Measurements from ENCODE around the gene RAPGEF1.

RAPGEF1 gene

GRCh38 chr9:131731644-131732043, 8.2 kb downstream of the RAPGEF1 start:
- H3K4me3 ChIP-seq (ENCODE audit: low read depth, low read length) = no peak overlapping the region
- no peak for DNase-seq (ENCODE audit: low read depth, low spot score)
- in situ Hi-C loops (cut with HindIII; ENCODE audit: low sequenced_read_pairs) = no loop called here

DNA sequence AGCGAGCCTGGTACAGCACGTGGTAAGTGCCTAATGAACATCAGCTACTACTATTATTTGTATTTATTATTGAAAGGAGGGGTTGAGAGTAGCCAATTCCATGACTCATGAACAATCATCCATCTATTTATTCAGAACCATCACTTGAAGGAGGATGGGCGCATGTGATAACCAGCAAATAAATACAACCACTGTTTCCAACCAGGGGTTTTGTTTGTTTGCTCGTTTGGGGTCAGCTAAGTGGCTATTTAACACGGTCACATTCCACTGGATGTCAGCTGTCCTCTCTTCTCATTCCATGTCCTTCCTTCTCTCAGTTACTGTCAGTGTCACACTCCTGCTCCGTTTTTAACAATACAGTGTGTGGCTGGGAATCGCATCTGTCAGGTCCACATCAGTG, 8.6 kb downstream of the RAPGEF1 start:
- no peak for DNase-seq (ENCODE audit: low read depth, low spot score)
- in situ Hi-C loops (cut with HindIII; ENCODE audit: low sequenced_read_pairs) = no loop called here
- TF ChIP-seq, protein P1, sequence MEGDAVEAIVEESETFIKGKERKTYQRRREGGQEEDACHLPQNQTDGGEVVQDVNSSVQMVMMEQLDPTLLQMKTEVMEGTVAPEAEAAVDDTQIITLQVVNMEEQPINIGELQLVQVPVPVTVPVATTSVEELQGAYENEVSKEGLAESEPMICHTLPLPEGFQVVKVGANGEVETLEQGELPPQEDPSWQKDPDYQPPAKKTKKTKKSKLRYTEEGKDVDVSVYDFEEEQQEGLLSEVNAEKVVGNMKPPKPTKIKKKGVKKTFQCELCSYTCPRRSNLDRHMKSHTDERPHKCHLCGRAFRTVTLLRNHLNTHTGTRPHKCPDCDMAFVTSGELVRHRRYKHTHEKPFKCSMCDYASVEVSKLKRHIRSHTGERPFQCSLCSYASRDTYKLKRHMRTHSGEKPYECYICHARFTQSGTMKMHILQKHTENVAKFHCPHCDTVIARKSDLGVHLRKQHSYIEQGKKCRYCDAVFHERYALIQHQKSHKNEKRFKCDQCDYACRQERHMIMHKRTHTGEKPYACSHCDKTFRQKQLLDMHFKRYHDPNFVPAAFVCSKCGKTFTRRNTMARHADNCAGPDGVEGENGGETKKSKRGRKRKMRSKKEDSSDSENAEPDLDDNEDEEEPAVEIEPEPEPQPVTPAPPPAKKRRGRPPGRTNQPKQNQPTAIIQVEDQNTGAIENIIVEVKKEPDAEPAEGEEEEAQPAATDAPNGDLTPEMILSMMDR (IDR thresholded peaks at IDR 0.05; ENCODE audit: low read depth, low read length) = no peak
- H3K4me3 ChIP-seq (ENCODE audit: low read depth, low read length) = no peak overlapping the region

More at GRCh38 chr9:131731644-131732043, 8.2 kb downstream of the RAPGEF1 start:
- TF ChIP-seq, protein P1 (IDR thresholded peaks at IDR 0.05; ENCODE audit: low read depth, low read length) = no peak

DNA sequence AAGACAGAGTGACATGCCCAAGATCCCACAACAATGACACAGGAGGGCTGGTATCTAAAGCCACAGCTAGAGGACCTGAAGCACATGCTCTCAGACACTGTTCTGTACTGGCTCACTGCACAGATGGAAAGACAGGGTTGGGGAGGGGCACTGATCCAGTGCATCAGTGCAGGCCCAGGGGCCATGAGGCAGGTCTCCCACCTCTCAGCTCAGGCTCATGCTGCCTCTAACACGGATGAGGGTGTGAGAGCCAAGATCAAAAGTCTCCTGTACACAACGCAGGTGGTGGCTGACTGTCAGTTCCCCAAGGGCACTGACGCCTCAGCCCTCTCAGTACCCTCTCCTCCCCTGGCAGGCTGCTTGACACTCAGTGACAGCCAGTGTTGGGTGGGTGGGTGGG, 10.9 kb downstream of the RAPGEF1 start:
- TF ChIP-seq, protein P1 (IDR thresholded peaks at IDR 0.05; ENCODE audit: low read depth, low read length) = no peak
- DNase-seq (ENCODE audit: low read depth, low spot score) = no peak
- no peak overlapping the region for H3K4me3 ChIP-seq (ENCODE audit: low read depth, low read length)
- in situ Hi-C loops (cut with HindIII; ENCODE audit: low sequenced_read_pairs) = no loop called here

DNA sequence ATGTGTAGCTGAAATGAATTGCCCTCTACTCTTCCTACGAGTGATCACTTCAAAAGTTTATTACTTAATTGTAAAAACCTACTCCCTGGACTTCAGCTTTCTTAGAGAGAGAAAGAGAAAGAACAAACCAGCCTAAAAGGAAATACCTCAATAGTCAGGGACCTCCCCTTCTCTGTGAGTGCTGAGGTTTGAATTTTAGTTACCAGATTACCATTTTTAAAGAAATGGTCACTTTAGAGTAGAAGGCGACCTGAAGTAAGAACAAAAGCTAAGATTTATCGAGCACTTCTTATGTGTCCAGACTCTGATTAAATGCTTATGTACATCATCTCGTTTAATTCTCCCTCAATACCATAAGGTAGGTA, 11.3 kb downstream of the RAPGEF1 start:
- in situ Hi-C loops (cut with HindIII; ENCODE audit: low sequenced_read_pairs) = no loop called here
- no peak for DNase-seq (ENCODE audit: low read depth, low spot score)
- TF ChIP-seq, protein P1 (IDR thresholded peaks at IDR 0.05; ENCODE audit: low read depth, low read length) = no peak
- H3K4me3 ChIP-seq (ENCODE audit: low read depth, low read length) = no peak overlapping the region

GRCh38 chr9:131727795-131728545, 11.9 kb downstream of the RAPGEF1 start:
- DNase-seq (ENCODE audit: low read depth, low spot score) = no peak
- H3K4me3 ChIP-seq (ENCODE audit: low read depth, low read length) = no peak overlapping the region
- TF ChIP-seq, protein P1 (IDR thresholded peaks at IDR 0.05; ENCODE audit: low read depth, low read length) = no peak
- in situ Hi-C loops (cut with HindIII; ENCODE audit: low sequenced_read_pairs) = no loop called here

DNA sequence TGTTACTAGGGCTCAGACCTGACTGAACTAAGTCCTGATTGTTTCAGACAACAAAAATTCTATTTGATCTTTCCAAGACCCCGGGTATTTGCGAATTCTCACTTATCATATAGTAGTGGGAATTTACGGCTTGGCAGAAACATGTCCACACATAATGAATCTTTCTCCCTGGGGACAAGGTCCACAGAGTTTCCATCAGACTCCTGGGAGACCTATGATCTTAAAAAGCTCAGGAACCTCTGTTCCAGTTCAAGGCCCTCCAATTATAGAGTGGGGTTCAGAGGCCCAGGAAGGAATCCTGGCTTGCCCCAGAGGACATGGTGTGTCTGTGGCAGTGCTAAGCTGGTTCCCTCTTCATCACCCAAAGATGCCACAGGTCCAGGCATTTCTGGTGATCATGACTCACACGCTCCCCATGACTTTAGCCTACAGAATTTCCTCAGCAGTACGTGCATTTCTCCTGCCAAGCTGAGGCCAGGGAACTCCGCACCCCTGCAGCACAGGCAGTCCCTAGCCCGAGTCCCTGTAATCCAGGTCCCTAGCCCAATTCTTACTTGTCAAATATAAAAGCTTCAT, 12.6 kb downstream of the RAPGEF1 start:
- peak; percentile 54 for DNase-seq (ENCODE audit: low read depth, low spot score)
- TF ChIP-seq, protein P1 (IDR thresholded peaks at IDR 0.05; ENCODE audit: low read depth, low read length) = no peak
- H3K4me3 ChIP-seq (ENCODE audit: low read depth, low read length) = no peak overlapping the region
- in situ Hi-C loops (cut with HindIII; ENCODE audit: low sequenced_read_pairs) = no loop called here
